A549 (cell line): ENCODE measurements around the gene KANSL1.

ENCODE experiments used
- PBX3 ChIP-seq: IDR thresholded peaks from 2 replicates; pipeline ENCODE4 v1.6.1; 2012
- RCOR1 ChIP-seq: fragments of 150-350 bp; IDR thresholded peaks from 2 replicates; pipeline ENCODE4 v1.6.1; 2014; ENCODE audit warnings: antibody characterized with exemption, low read length, low read depth

GRCh38 chr17:46024590-46024989 is 168.6 kb downstream of the KANSL1 start:
- no peak for TF ChIP-seq PBX3
- no peak for TF ChIP-seq RCOR1
